ENCODE measurements around the gene THUMPD3.

The THUMPD3 gene

GRCh38 chr3:9379327-9379726 lies 16.5 kb downstream of the THUMPD3 start:
- POLR2A ChIA-PET: no interaction called here

GRCh38 chr3:9380014-9380413 lies 17.2 kb downstream of the THUMPD3 start:
- DNase-seq (ENCODE audit: extremely low spot score): no peak
- POLR2A ChIA-PET: interaction anchor here (0.5 kb wide), 1 partner anchor 876 kb away, joined by 3 read pairs; no protein-coding TSS in a partner anchor
- CTCF ChIA-PET: interaction anchor here (1.8 kb wide), 1 partner anchor 17 kb away, joined by 4 read pairs; the partner anchor contains the start of gene THUMPD3
- no peak for TF ChIP-seq CTCF (IDR thresholded peaks at IDR 0.05; ENCODE audit: control extremely low read depth, extremely low read depth, low read depth, missing control alignments)

More at GRCh38 chr3:9379327-9379726, 16.5 kb downstream of the THUMPD3 start:
- CTCF ChIA-PET: interaction anchor here (1.8 kb wide), 1 partner anchor 16 kb away, joined by 4 read pairs; the partner anchor contains the start of gene THUMPD3
- no peak for DNase-seq (ENCODE audit: extremely low spot score)
- TF ChIP-seq CTCF (IDR thresholded peaks at IDR 0.05; ENCODE audit: control extremely low read depth, extremely low read depth, low read depth, missing control alignments): no peak

GRCh38 chr3:9384141-9384828 lies 21.4 kb downstream of the THUMPD3 start:
- DNase-seq (ENCODE audit: extremely low spot score): no peak
- POLR2A ChIA-PET: interaction anchor here (2.3 kb wide), 1 partner anchor 12 kb away, joined by 15 read pairs; the partner anchor contains the start of gene SETD5
- CTCF ChIA-PET: interaction anchor here (1.0 to 1.1 kb wide), 2 partner anchors 18 to 21 kb away, joined by 3 read pairs; partner anchors contain the start of gene THUMPD3
- no peak for TF ChIP-seq CTCF (IDR thresholded peaks at IDR 0.05; ENCODE audit: control extremely low read depth, extremely low read depth, low read depth, missing control alignments)

- no peak for TF ChIP-seq CTCF (IDR thresholded peaks at IDR 0.05; ENCODE audit: control extremely low read depth, extremely low read depth, low read depth, missing control alignments)
- CTCF ChIA-PET: interaction anchor here (0.6 to 1.2 kb wide), 3 partner anchors 9 to 43 kb away, joined by 3 to 4 read pairs (median 3); no protein-coding TSS in a partner anchor
Measured at GRCh38 chr3:9385187-9386077, 22.6 kb downstream of the THUMPD3 start.

GRCh38 chr3:9386078-9386459 lies 23.2 kb downstream of the THUMPD3 start:
- no peak for DNase-seq (ENCODE audit: extremely low spot score)
- CTCF ChIA-PET: interaction anchor here (1.0 to 1.2 kb wide), 2 partner anchors 9 to 24 kb away, joined by 3 to 4 read pairs; no protein-coding TSS in a partner anchor
- POLR2A ChIA-PET: interaction anchor here (1.0 kb wide), 1 partner anchor 9 kb away, joined by 5 read pairs; no protein-coding TSS in a partner anchor
- TF ChIP-seq CTCF (IDR thresholded peaks at IDR 0.05; ENCODE audit: control extremely low read depth, extremely low read depth, low read depth, missing control alignments): no peak

More at GRCh38 chr3:9385187-9386077, 22.6 kb downstream of the THUMPD3 start:
- POLR2A ChIA-PET: interaction anchor here (1.0 kb wide), 1 partner anchor 10 kb away, joined by 5 read pairs; no protein-coding TSS in a partner anchor
- DNase-seq (ENCODE audit: extremely low spot score): no peak

Measured in GM10248 (cell line).